ENCODE measurements around the gene AIG1.
A peak's percentile ranks its signal among the peaks of the same experiment; 100 is the strongest.
"Not testable (repeated sequence)": the region's sequence is repeated elsewhere in the genome, so short reads cannot be mapped to it uniquely, and the experiment has no call there.

AIG1 gene

DNA sequence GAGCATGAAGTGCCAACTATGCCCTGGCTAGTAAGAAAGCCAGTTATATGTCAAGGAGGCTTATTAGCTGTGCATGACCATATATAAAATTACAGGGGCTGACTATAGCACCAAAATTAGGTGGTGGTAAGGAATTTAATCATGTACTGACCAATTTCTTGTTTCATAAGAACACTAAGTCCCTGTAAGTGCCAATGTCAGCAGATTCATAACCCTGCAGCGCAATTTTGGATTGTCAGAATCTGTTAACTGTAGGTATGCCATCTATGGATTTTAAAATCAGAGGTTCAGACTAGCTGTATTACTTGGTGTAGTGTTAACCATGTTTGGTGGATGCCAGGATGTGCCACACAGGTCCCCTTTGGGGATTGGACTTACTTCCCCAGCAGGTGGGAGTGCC, 207.8 kb downstream of the AIG1 start:
- DNase-seq (ENCODE audit: low read depth in 2 of 2), result no peak

DNA sequence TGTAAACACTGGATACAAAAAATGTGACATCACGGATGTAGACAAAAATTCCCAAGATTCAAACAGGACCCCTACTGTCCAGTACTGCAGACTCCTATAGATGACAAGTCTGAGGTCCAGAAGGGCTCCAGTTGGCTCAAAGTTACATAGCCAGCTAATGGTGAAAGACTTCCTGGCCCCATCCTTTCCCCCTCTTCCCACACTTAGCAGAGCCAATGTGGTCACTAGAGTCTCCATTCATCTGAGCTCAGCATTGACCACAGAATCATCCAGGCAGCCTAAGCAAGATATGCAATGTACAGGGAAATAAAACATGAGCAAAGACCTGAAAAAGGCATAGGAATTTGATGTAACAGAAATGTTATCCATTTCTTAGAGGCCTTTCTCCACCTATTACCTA, 209.3 kb downstream of the AIG1 start:
- no peak for DNase-seq (ENCODE audit: low read depth in 2 of 2)

DNA sequence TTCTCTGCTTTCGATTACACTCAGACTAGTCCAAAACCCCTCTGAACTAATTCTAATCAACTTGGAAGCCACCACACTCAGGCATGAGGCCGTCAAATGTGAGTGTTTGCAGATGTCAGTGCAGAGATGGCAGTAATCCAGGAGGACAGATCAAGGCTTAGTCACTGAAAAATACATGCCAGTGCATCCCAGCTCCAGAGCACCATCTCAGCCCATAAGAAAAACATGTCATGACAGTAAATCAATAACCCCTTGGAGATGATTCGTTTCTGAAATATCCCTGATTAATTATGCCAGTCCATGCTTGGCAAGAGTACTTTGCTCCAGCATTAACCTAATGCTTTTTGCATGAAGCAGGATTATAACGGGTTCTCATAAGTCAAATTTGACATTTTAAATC, 210.3 kb downstream of the AIG1 start:
- no peak for DNase-seq (ENCODE audit: low read depth in 2 of 2)

DNA sequence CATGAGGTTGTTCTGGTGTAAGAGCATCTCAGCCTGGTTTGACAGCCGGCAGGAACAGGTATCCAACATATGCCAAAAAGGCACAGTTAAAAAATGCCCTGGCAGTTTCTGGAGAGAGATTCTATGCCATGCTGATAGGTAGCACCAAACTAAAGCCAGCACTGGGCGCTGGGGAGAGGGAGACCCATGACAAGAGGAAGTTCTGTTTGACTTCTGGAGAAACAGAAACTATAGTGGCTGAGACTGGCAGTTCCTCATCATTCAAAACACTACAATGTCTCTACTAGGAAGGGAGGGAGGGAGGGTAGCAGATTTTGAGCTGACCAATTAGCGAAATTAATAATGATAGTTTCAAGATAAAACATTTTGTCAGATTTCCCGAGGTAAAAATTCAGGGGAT, 215.7 kb downstream of the AIG1 start:
- DNase-seq (ENCODE audit: low read depth in 2 of 2), result no peak

DNA sequence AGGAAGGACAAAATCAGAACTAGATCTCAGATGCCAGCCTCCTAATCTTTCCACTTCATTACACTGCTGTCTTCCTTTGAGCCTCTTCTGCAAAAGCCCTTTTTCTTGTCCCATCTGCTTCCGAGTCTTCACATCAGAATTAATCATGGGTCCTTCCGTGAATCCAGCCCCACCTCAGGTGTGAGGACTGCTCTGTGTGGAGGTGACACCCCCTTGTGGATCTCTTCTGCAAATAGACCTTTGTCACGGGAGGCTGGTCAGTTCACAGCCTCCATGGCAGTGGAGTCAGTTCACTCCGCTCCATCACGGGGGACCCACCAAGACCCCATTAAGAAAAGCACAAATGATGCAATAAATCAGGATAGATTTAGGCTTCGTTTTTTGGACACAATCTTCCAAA, 218.7 kb downstream of the AIG1 start:
- peak in 1 of 2 donors; percentile 3 for DNase-seq (ENCODE audit: low read depth in 2 of 2)

DNA sequence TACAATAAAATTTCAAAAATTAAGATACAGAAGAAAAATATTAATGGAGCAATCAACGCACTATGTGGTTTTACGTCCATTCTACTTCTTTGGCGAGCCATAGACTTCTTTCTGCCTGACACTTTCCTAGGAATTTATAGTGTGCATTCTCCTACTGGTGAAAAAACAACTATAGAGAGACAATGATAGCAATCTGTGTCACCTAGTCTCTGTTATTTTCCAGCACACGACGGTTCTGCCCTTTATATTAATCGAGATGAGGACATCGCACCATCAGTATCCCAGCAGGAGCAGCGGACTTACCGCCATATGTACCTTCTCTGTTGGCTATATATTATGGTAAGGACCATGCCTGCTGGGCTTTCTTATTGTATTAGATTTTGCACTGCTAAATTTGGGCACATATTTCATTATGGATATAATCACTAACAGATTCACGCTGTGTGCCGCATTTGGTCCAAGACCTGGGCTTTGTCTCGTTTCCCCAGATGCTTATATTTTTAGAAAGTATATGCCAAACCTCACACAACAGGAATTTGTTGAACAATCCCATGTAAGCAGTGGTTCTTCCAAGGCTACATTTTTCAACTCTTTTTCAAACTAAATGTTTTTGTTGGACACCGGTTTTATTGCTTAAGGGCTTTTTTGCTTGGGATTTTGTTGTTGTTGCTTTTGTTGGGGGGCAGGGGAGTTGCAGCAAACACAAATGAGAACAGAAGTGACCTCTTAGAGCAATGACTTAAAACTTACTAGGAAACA, 223.4 kb downstream of the AIG1 start:
- no peak for DNase-seq (ENCODE audit: low read depth in 2 of 2)

DNA sequence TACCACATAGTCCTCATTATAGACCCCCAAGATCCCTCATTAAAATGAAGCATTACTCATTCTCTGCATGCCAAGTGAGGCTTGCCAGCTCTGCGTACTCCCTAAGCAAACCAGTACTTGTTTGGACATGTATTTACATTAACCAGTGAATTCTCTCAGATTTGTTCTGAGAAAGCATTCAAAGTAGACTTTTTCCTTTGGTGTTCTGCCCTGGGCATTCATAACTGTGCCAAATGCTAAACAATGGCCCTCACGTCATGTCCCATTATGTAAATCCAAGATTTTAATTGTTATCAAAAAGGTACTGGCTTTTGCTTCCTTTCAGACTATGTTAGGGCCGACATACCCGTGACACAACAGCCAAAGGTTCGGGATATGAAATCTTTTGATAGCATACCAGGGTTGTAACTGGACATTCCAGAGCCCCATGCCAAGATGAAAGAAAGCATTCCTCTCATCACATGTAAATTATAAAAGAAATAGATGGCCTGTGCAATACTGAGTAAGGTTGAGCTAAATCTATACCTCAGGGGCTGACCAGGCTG, 225.6 kb downstream of the AIG1 start:
- no peak for DNase-seq (ENCODE audit: low read depth in 2 of 2)

DNA sequence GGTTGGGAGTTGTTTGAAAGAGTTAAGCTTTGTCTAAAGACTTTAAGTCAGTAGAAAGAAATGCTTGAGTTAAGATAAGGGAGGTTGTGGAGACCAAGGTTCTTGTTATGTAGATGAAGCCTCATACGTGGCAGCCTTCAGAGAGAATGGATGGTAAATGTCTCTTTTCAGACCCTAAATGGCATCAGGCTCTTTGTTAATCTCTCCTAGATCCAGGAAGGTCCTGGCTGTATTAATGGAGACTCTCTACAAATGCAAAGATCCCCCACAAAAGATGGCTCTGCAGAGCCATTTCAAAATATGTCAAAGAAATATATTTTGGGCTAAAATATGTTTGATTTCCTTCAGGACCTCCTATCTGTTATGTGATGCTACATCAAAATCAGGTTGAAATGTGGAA, 228.2 kb downstream of the AIG1 start:
- DNase-seq (ENCODE audit: low read depth in 2 of 2), result no peak

DNA sequence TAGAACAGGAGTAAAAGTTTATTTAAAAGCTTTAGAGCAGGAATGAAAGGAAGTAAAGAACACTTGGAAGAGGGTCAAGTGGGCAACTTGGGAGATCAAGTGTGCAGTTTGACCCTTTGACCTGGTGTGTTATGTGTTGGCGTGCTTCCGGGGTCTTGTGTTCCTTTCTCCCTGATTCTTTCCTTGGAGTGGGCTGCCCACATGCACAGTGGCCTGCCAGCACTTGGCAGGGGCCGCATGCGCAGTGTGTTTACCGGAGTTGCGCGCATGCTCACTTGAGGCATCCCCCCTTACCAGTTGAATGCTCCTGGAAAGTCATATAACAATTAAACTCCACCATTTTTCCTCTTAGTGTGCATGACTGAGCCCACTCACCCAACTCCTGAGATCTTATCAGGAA, 229.5 kb downstream of the AIG1 start:
- DNase-seq (ENCODE audit: low read depth in 2 of 2), result no peak

DNA sequence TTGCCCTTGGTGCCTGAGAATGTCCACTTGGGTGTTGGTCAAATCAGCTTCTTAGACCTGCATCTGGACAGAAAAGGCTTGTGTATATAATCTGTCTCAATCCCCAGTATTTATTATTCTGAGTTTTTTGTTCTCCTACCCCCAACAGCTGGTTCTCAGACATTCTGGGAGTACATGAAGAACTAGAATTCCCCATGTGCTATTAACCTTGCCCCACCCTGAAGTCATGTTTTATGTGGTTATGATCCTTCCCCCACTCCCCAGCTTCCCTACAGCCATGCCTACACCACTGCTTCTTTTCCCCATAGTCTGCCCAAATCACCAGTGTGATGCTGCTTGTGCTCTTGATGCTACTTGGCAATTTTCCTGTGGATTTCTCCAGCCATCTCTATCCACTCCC, 232.8 kb downstream of the AIG1 start:
- no peak for DNase-seq (ENCODE audit: low read depth in 2 of 2)

DNA sequence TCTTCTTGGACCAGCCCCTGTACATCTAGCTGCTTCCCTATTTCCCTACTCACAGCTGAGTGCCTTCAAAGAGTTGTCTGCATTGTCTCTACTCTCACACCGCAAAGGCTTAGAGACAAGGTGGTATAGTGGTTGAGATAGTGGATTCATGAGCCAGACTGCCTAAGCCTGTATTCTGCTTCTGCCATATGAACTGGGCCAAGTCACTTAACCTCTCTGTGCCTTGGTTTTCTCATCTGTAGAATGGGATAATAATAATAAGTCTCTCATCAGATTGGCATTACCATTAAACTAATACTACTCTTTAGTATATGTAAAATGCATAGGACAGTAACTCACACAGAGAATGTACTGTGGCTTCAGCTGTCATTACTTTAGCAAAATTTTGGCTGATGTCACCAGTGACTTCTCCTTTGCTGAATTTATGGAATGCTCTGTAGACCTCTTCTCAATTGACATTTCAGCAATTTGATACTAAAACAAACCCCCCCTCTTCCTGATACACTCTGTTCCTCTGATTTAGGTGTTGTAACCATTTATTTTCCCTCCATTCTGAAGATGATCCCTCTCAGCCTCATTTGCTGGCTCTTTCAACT, 233.7 kb downstream of the AIG1 start:
- DNase-seq (ENCODE audit: low read depth in 2 of 2), result no peak

DNA sequence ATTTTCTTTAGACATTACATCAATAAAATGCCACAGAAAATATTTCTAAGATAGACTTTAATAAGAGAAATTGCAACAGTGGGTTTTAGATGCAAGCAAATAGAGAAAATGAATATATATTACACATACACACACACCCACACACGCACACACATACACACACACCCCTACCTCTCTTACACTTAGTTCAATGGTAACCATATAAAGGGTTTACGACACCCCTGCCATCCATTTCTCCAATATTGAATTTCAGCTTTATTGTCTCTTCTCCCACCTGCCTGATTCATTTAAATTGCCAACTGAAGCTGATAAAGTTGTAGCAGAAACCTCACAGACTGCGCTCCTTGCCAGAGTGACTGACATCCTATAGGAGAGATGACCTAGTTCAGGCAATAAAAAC, 235.2 kb downstream of the AIG1 start:
- no peak for DNase-seq (ENCODE audit: low read depth in 2 of 2)

DNA sequence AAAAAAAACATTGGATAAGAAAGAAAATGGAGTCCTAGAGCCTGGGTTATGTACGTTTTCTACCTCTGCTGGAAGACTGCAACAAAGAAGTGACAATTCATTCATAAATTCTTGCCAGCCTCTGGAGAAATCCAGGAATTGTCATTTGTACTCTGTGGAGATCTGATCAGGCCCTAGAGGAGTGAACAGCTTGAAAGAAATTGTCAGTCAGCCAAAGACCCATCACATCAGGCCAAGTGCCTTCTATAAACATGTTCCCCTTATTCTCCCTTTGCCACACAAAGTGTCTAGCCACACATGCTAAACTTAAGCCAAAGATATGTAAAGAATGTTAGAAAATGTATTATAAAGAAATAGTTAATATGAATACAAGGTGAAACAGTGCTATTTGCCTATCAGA, 237.4 kb downstream of the AIG1 start:
- DNase-seq (ENCODE audit: low read depth in 2 of 2), result no peak

DNA sequence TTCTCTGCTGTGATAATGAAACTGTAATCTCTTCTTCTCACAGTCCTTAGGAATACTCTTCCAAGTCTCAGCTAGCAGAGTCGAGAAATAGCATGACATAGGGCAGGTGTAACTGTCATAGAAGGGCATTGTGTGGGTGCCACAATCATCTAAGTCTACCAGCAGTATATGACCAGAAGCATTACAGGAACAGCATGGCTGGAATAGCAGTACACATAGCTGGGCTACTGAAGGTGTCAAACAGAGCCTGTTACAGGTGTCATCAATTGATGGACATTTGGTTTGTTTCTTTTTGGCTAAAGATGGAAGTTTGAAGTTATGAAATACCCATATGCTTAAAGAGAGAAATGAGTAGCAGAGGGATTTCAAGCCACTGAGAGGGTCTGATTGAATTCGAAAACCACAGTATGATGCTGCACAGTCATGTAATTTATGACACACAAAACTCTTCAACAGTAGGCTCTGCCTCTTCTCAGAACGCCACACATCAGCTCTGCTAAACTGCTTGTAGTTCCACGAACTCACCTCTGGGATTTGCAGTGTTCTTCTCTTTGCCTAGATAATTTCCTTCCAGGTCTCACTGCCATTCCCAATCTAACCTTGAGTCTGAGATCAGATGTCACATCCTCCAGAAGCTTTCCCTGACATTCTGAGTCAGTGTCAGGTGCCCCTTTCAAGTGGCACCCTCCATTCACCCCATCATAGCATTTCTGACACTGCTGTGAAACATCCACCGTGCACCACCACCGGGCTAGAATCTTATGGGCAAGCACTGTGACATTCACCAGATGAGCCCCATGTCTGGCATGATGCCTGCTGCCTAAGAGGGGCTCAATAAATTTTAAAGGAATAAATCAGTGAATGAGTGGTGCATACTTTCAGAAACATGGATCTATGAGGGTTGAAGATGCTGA, 238.8 kb downstream of the AIG1 start:
- DNase-seq (ENCODE audit: low read depth in 2 of 2), result no peak

DNA sequence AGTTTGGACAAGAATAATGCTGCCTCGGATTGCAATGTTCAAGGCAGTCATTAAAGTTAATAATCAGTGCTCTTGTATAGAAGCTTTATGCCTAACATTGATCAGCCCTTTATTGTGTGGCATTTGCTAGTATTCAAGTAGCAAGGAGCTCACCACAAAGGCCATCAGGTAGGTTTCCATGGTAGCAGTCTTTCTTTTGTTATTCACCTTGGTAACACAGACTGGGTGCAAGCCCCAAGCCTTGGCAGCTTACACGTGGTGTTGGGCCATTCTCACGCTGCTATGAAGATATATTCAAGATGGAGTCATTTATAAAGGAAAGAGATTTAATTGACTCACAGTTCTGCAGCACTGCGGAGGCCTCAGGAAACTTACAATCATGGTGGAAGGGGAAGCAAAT, 240.5 kb downstream of the AIG1 start:
- DNase-seq (ENCODE audit: low read depth in 2 of 2), result no peak

DNA sequence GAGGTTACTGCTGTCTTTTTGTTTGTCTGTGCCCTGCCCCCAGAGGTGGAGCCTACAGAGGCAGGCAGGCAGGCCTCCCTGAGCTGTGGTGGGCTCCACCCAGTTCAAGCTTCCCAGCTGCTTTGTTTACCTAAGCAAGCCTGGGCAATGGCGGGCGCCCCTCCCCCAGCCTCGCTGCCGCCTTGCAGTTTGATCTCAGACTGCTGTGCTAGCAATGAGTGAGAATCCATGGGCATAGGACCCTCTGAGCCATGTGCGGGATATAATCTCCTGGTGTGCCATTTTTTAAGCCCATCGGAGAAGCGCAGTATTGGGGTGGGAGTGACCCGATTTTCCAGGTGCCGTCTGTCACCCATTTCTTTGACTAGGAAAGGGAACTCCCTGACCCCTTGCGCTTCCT, 247.1 kb downstream of the AIG1 start:
- not testable (repeated sequence) for DNase-seq (ENCODE audit: low read depth in 2 of 2)

DNA sequence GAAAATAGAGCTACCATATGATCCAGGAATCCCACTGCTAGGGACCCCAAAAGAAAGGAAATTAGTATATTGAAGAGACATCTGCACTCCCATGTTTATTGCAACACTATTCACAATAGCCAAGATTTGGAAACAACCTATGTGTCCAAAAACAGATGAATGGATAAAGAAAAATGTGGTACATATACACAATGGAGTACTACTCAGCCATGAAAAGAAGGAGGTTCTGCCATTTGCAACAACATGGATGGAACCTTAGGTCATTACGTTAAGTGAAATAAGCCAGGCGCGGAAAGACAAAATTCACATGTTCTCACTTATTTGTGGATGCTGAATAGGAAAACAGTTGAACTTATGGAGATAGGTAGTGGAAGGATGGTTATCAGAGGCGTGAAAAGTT, 252.5 kb downstream of the AIG1 start:
- no peak for DNase-seq (ENCODE audit: low read depth in 2 of 2)

DNA sequence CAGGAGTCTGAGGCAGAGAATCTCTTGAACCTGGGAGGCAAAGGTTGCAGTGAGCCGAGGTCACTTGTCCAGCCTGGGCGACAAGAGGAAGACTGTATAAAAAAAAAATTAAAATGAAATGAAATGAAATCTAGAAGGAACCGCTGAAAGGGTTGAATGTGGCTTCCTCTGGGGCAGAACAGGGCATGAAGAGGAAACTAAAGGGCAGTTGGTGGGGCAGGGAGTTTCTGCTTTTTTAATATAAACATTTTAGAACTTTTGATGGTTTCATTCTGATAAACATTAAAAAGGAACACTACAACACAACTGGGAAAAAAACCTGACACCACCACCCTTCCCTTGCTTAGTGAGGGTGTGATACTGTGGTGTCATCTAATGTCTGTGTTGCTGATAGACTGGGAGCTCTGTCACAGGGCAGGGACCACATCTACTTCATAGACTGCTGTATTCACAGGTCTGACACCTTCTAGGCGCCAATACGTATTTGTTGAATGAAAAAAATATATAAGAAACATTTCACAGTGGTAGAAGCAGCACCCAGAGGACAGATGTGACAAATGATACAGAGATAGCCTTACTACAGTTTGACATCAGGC, 260.9 kb downstream of the AIG1 start:
- DNase-seq (ENCODE audit: low read depth in 2 of 2), result no peak

DNA sequence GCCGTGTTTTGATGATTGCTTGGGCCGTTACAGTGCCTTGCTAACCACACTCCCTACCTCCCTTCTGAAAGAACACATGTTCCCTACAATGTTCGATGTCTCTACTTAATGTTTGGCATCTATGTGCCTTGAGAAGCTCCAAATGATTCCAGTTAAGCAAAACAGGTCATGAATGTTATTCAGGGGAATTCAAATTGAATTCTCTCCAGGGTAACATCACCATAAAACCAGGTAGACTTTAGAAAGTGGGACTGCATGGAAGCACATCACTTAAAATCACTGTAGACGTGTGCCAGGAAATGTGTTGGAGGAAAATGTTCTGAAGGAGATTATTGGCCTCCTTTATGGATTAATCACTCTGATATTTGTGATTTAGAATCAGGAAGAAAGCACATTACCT, 261.7 kb downstream of the AIG1 start:
- no peak for DNase-seq (ENCODE audit: low read depth in 2 of 2)

DNA sequence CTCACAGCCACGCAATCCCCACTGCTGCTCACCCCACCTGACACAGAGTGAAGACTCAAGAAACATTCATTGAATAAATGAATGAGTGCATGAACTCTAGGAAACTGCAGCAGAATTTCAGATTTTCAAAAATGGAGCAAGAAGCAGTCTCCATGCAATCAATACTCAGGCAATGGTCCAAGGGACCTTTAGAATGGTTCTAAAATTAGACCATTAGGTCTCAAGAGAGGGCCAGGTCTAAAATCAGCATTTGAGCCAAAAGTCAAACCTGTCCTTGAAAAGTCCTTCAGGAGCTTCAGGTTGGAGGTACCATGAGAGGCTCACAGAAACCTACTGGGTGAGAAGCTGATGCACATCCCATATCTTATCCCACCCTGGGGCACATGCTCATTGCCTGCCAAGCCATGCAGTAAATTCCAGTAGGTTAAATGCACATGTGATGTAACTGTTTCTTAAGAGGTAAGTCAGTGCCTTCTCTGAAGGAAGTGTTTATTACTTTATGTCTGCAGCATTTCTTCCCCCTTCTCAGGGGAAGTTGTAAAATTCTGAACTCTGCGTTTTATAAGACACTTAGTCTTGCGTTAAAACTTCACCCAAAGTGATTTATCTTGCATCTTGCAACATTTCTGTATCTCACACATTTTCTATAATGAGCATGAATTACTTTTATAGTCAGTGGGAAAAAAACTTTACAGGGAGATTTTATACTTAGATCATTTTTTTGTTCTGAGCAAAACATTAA, 263.2 kb downstream of the AIG1 start:
- DNase-seq (ENCODE audit: low read depth in 2 of 2), result no peak

DNA sequence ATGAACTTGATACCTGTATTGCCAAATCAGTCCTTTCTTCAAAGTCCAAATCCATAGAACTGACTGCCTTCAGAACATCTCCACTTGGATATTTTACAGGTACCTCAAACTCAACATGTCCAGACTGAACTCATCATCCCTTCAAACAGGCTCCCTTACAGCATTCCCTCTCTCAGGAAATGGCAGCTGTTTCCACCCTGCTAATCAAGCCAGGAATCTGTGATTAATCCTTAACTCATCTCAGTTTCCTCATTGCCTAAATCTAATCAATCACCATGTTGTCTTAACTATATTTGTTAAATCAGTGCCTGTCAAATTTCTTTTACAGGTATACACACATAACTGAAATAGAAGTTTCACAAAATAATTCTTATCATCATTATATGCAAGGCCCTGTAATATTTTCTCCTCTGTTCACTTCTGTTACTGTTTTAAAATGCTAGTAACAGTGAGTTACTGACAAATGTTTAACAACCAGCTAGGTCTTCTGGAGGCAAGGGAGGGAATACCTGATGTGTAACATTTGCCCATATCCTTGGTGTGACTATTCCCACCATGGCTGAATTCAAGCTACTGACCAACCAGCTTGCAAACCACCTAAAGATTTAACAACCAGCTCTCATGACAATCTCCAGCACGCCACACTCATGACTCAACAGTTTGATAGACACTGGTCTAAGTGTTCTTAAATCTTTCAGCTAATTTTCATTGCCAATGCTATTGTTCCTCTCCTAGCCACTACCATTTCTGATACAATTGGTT, 264.9 kb downstream of the AIG1 start:
- no peak for DNase-seq (ENCODE audit: low read depth in 2 of 2)
